ENCODE results near the gene HPS1.

GRCh38 chr10:98378722-98379121 lies 68.0 kb downstream of the HPS1 start:
- TF ChIP-seq EZH2phosphoT487 (IDR thresholded peaks at IDR 0.05; ENCODE audit: low read length), result no peak
- no peak for TF ChIP-seq EZH2 (optimal IDR thresholded peaks at IDR 0.05; ENCODE audit: low read depth, low read length)

Data from MM.1S (cell line).